OCI-LY7 (cell line): ENCODE results near the gene BRIP1.

Source experiments
- EZH2phosphoT487 ChIP-seq: fragments of 200-600 bp; sonication (generic); IDR thresholded peaks from 2 replicates; pipeline ENCODE4 v1.6.1; 2018; ENCODE audit warnings: low read depth, borderline replicate concordance, mild to moderate bottlenecking, mixed run types, antibody characterized with exemption, low read length, moderate library complexity, mixed read lengths
- TF ChIP-seq, protein P1 (sequence below): fragments of 200-600 bp; sonication (generic); conservative IDR thresholded peaks from 2 replicates; pipeline ENCODE4 v1.5.1; 2014; ENCODE audit warnings: mild to moderate bottlenecking, antibody characterized with exemption, low read length, moderate library complexity, mixed read lengths

DNA sequence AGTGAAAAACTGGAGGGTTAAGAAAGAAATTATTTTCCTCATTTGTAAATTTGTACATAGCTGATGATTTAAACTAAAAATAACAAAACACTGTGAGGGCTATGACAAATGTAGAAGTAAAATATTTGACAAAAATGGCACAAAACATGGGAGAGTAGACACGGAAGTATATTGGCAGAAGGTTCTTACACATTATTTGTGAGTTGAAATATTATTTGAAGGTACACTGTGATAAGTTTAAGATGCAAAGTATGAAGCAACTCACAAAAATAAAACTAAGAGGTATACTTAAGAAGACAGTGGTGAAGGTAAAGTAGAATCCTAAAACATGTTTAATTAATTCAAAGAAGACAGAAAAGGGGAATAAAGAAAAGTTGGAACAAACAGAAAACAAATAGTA is 34.6 kb downstream of the BRIP1 start:
- TF ChIP-seq, protein P1, sequence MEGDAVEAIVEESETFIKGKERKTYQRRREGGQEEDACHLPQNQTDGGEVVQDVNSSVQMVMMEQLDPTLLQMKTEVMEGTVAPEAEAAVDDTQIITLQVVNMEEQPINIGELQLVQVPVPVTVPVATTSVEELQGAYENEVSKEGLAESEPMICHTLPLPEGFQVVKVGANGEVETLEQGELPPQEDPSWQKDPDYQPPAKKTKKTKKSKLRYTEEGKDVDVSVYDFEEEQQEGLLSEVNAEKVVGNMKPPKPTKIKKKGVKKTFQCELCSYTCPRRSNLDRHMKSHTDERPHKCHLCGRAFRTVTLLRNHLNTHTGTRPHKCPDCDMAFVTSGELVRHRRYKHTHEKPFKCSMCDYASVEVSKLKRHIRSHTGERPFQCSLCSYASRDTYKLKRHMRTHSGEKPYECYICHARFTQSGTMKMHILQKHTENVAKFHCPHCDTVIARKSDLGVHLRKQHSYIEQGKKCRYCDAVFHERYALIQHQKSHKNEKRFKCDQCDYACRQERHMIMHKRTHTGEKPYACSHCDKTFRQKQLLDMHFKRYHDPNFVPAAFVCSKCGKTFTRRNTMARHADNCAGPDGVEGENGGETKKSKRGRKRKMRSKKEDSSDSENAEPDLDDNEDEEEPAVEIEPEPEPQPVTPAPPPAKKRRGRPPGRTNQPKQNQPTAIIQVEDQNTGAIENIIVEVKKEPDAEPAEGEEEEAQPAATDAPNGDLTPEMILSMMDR: no peak
- TF ChIP-seq EZH2phosphoT487: no peak
